Stimulated activated CD8-positive, alpha-beta memory T cell treated with anti-CD3 and anti-CD28 coated beads, Interleukin-15, amount 100 ng/mL, for 48 hours (primary cell): ENCODE measurements around the gene CHP1.
"Not testable (repeated sequence)": the region's sequence is repeated elsewhere in the genome, so short reads cannot be mapped to it uniquely, and the experiment has no call there.

Experiments
- DNase-seq, 2 donors: peaks; one replicate each; pipeline ENCODE4 v3.0.0-alpha.2; 2020; ENCODE audit warnings: low read depth in 2 of 2

CHP1 gene

GRCh38 chr15:41256577-41257038, 25.5 kb downstream of the CHP1 start:
- DNase-seq = no peak

GRCh38 chr15:41258750-41259471, 27.8 kb downstream of the CHP1 start:
- DNase-seq = no peak

GRCh38 chr15:41259546-41260189, 28.6 kb downstream of the CHP1 start:
- DNase-seq = no peak

- DNase-seq = not testable (repeated sequence)
Observed at GRCh38 chr15:41260924-41261323, 29.9 kb downstream of the CHP1 start.

GRCh38 chr15:41262571-41262970, 31.5 kb downstream of the CHP1 start:
- no peak for DNase-seq

GRCh38 chr15:41263891-41264351, 32.9 kb downstream of the CHP1 start:
- no peak for DNase-seq

GRCh38 chr15:41269887-41270286, 38.8 kb downstream of the CHP1 start:
- DNase-seq = no peak

GRCh38 chr15:41276831-41277230, 45.8 kb downstream of the CHP1 start:
- no peak for DNase-seq

GRCh38 chr15:41278319-41278718, 47.3 kb downstream of the CHP1 start:
- no peak for DNase-seq

GRCh38 chr15:41279535-41280283, 48.6 kb downstream of the CHP1 start:
- DNase-seq = no peak

- no peak for DNase-seq
Observed at GRCh38 chr15:41281236-41281635, 50.2 kb downstream of the CHP1 start.

- not testable (repeated sequence) for DNase-seq
Observed at GRCh38 chr15:41282436-41282835, 51.4 kb downstream of the CHP1 start.

- DNase-seq = not testable (repeated sequence)
Observed at GRCh38 chr15:41282980-41283652, 52.0 kb downstream of the CHP1 start.

- DNase-seq = peak; percentile 94 to 96
Observed at GRCh38 chr15:41283653-41284426, 52.8 kb downstream of the CHP1 start.

- DNase-seq = no peak
Observed at GRCh38 chr15:41284427-41285177, 53.5 kb downstream of the CHP1 start.

GRCh38 chr15:41285285-41285684, 54.2 kb downstream of the CHP1 start:
- DNase-seq = no peak

GRCh38 chr15:41286665-41287333, 55.7 kb downstream of the CHP1 start:
- DNase-seq = no peak

- no peak for DNase-seq
Observed at GRCh38 chr15:41288464-41288863, 57.4 kb downstream of the CHP1 start.

GRCh38 chr15:41289953-41290352, 58.9 kb downstream of the CHP1 start:
- no peak for DNase-seq
